HepG2 (cell line): ENCODE results near the gene TP73. TPM values are rescaled to one million over a fixed set of nuclear protein-coding genes. Genes with fewer than 3 reads are reported as not detected.
A peak's percentile ranks its signal among the peaks of the same experiment; 100 is the strongest.

Experiments used
- ETV6 ChIP-seq: sonication (generic); formaldehyde crosslinking; conservative IDR thresholded peaks from 2 replicates; pipeline ENCODE4 v1.4.0; 2020; ENCODE audit warnings: missing genetic modification reagents
- KAT2B ChIP-seq: fragments of 150-350 bp; IDR thresholded peaks from 2 replicates; pipeline ENCODE4 v1.6.1; 2014; ENCODE audit warnings: low read depth, low read length, borderline replicate concordance
- LBX2 ChIP-seq: sonication (generic); formaldehyde crosslinking; IDR thresholded peaks from 2 replicates; pipeline ENCODE4 v1.5.0; 2020; ENCODE audit warnings: missing genetic modification reagents, mild to moderate bottlenecking, borderline replicate concordance
- NFE2 ChIP-seq: sonication (generic); formaldehyde crosslinking; IDR thresholded peaks from 2 replicates; pipeline ENCODE4 v1.4.0; 2020; ENCODE audit warnings: missing genetic modification reagents
- PPARG ChIP-seq: conservative IDR thresholded peaks from 2 replicates; pipeline ENCODE4 v1.6.1; 2016; ENCODE audit warnings: missing biosample characterization, missing genetic modification reagents
- RARG ChIP-seq: sonication (generic); formaldehyde crosslinking; IDR thresholded peaks from 2 replicates; pipeline ENCODE4 v1.4.0; 2020; ENCODE audit warnings: low read depth, mild to moderate bottlenecking, missing genetic modification reagents
- RORA ChIP-seq: sonication (generic); formaldehyde crosslinking; IDR thresholded peaks from 2 replicates; pipeline ENCODE4 v1.5.0; 2020; ENCODE audit warnings: mild to moderate bottlenecking, missing genetic modification reagents, moderate library complexity
- SIN3A ChIP-seq: IDR thresholded peaks from 2 replicates; pipeline ENCODE4 v1.6.1; 2011; ENCODE audit warnings: low read depth, mild to moderate bottlenecking, control low read depth, low read length, borderline replicate concordance
- ZBTB42 ChIP-seq: sonication (generic); formaldehyde crosslinking; IDR thresholded peaks from 2 replicates; pipeline ENCODE4 v1.5.0; 2020; ENCODE audit warnings: mild to moderate bottlenecking, missing genetic modification reagents
- ZKSCAN5 ChIP-seq: sonication (generic); formaldehyde crosslinking; IDR thresholded peaks from 2 replicates; pipeline ENCODE4 v1.5.1; 2020; ENCODE audit warnings: mild to moderate bottlenecking, missing genetic modification reagents
- ZNF17 ChIP-seq: sonication (generic); formaldehyde crosslinking; IDR thresholded peaks from 2 replicates; pipeline ENCODE4 v1.5.0; 2020; ENCODE audit warnings: mild to moderate bottlenecking, missing genetic modification reagents
- ZNF337 ChIP-seq: sonication (generic); formaldehyde crosslinking; IDR thresholded peaks from 2 replicates; pipeline ENCODE4 v1.5.1; 2020; ENCODE audit warnings: missing genetic modification reagents, low read depth, mild to moderate bottlenecking, borderline replicate concordance
- ZNF563 ChIP-seq: sonication (generic); formaldehyde crosslinking; IDR thresholded peaks from 2 replicates; pipeline ENCODE4 v1.8.0; 2022; ENCODE audit warnings: mild to moderate bottlenecking, moderate library complexity, missing genetic modification reagents
- ZNF580 ChIP-seq: IDR thresholded peaks from 2 replicates; pipeline ENCODE4 v1.6.1; 2016; ENCODE audit warnings: low read depth, borderline replicate concordance
- polyA plus RNA-seq, 8 experiments: library from polyadenylated mRNA; depleted of rRNA in 3 of 8; stranded (reverse) in 7 of 8; unstranded in 1 of 8; fragments of >200 nt; fragmentation: Illumina TruSeq in 4 of 8; extraction: Trizol in 4 of 8; gene quantifications; 2 replicates each; pipeline versions ENCODE4 v1.2.1 to v1.2.3, GENCODE V29; 2011 to 2016; ENCODE audit warnings: low read depth in 4 of 8, missing spikeins in 1 of 8, mixed read lengths in 1 of 8; ENCODE audit not compliant: insufficient read depth in 1 of 8
- total RNA-seq, 5 experiments: library from RNA; depleted of rRNA; stranded (reverse); fragments of >200 nt; fragmentation: Illumina TruSeq; extraction: Trizol; gene quantifications; 2 replicates each; pipeline ENCODE4 v1.2.3, GENCODE V29; 2016; ENCODE audit warnings: low read depth in 1 of 5
- TF ChIP-seq, protein P1 (sequence below): sonication (generic); formaldehyde crosslinking; IDR thresholded peaks from 2 replicates; pipeline ENCODE4 v1.4.0; 2020; ENCODE audit warnings: missing genetic modification reagents
- TF ChIP-seq, protein P2 (sequence below): sonication (generic); formaldehyde crosslinking; IDR thresholded peaks from 2 replicates; pipeline ENCODE4 v1.4.0; 2020; ENCODE audit warnings: missing genetic modification reagents, mild to moderate bottlenecking, borderline replicate concordance
- TF ChIP-seq, protein P3 (sequence below): sonication (generic); formaldehyde crosslinking; IDR thresholded peaks from 2 replicates; pipeline ENCODE4 v1.4.0; 2020; ENCODE audit warnings: missing genetic modification reagents

The TP73 gene
- total and polyA plus RNA-seq, 2 of the 13 experiments (the other 11 are each of a cell fraction or from before 2014, with no cell fraction given) = 0.49 to 1.1 TPM

DNA sequence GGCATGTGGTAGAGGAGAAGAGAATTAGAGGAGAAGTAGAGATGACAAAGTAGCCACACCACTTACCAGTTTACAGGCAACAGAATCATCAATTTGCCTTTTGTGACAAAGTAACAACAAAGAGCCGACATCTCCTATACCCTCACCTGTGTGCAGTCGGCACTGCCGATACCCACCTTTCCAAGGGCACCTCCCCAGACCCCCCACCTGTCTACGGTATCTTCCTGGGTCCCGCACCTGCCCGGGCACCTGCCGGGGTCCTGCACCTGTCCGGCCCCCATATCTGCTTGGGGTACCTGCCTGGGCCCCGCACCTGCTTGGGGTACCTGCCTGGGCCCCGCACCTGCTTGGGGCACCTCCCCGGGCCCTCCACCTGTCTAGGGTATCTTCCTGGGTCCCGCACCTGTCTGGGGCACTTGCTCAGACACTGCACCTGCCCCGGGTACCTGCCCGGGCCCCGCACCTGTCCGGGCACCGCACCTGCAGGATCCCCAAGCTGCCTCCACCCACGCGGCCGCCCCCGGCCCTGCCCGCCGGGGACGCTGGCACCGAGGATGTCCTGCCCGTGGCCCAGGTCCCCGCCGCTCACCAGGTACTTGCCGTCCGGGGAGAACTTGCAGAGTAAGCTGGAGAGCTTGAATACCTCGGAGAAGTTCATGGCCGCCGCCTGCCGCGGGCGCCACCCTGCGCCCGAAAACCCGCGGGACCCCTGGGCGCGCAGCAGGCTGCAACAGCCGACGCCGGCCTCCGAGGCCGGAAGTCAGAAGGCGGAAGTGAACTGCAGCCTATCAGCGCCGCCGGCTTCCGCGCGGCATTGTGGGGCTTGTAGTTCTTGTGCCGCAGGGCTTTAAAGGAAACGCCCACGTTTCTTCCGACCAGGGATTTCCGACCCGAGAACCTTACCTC, 2.7 kb upstream of the TP73 start, which contains the start of gene WRAP73 (continued):
- TF ChIP-seq, protein P1, sequence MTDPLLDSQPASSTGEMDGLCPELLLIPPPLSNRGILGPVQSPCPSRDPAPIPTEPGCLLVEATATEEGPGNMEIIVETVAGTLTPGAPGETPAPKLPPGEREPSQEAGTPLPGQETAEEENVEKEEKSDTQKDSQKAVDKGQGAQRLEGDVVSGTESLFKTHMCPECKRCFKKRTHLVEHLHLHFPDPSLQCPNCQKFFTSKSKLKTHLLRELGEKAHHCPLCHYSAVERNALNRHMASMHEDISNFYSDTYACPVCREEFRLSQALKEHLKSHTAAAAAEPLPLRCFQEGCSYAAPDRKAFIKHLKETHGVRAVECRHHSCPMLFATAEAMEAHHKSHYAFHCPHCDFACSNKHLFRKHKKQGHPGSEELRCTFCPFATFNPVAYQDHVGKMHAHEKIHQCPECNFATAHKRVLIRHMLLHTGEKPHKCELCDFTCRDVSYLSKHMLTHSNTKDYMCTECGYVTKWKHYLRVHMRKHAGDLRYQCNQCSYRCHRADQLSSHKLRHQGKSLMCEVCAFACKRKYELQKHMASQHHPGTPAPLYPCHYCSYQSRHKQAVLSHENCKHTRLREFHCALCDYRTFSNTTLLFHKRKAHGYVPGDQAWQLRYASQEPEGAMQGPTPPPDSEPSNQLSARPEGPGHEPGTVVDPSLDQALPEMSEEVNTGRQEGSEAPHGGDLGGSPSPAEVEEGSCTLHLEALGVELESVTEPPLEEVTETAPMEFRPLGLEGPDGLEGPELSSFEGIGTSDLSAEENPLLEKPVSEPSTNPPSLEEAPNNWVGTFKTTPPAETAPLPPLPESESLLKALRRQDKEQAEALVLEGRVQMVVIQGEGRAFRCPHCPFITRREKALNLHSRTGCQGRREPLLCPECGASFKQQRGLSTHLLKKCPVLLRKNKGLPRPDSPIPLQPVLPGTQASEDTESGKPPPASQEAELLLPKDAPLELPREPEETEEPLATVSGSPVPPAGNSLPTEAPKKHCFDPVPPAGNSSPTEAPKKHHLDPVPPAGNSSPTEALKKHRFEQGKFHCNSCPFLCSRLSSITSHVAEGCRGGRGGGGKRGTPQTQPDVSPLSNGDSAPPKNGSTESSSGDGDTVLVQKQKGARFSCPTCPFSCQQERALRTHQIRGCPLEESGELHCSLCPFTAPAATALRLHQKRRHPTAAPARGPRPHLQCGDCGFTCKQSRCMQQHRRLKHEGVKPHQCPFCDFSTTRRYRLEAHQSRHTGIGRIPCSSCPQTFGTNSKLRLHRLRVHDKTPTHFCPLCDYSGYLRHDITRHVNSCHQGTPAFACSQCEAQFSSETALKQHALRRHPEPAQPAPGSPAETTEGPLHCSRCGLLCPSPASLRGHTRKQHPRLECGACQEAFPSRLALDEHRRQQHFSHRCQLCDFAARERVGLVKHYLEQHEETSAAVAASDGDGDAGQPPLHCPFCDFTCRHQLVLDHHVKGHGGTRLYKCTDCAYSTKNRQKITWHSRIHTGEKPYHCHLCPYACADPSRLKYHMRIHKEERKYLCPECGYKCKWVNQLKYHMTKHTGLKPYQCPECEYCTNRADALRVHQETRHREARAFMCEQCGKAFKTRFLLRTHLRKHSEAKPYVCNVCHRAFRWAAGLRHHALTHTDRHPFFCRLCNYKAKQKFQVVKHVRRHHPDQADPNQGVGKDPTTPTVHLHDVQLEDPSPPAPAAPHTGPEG (CRISPR knock-in tag) = no peak
- TF ChIP-seq SIN3A (peak; percentile 68; the same call in 1 of the 2 replicates), NFE2 (CRISPR knock-in tag) (no peak), ZNF17 (CRISPR knock-in tag) (no peak), PPARG (no peak), ZBTB42 (CRISPR knock-in tag) (0 out of 2 replicates have a peak, but pooled peaks have one; percentile 57), KAT2B (no peak), LBX2 (CRISPR knock-in tag) (no peak), RORA (CRISPR knock-in tag) (no peak), ETV6 (no peak), ZNF580 (no peak), ZNF563 (CRISPR knock-in tag) (no peak), RARG (CRISPR knock-in tag) (no peak), ZKSCAN5 (CRISPR knock-in tag) (no peak), ZNF337 (CRISPR knock-in tag) (no peak)
- TF ChIP-seq, protein P2, sequence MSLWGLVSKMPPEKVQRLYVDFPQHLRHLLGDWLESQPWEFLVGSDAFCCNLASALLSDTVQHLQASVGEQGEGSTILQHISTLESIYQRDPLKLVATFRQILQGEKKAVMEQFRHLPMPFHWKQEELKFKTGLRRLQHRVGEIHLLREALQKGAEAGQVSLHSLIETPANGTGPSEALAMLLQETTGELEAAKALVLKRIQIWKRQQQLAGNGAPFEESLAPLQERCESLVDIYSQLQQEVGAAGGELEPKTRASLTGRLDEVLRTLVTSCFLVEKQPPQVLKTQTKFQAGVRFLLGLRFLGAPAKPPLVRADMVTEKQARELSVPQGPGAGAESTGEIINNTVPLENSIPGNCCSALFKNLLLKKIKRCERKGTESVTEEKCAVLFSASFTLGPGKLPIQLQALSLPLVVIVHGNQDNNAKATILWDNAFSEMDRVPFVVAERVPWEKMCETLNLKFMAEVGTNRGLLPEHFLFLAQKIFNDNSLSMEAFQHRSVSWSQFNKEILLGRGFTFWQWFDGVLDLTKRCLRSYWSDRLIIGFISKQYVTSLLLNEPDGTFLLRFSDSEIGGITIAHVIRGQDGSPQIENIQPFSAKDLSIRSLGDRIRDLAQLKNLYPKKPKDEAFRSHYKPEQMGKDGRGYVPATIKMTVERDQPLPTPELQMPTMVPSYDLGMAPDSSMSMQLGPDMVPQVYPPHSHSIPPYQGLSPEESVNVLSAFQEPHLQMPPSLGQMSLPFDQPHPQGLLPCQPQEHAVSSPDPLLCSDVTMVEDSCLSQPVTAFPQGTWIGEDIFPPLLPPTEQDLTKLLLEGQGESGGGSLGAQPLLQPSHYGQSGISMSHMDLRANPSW = no peak
- TF ChIP-seq, protein P3, sequence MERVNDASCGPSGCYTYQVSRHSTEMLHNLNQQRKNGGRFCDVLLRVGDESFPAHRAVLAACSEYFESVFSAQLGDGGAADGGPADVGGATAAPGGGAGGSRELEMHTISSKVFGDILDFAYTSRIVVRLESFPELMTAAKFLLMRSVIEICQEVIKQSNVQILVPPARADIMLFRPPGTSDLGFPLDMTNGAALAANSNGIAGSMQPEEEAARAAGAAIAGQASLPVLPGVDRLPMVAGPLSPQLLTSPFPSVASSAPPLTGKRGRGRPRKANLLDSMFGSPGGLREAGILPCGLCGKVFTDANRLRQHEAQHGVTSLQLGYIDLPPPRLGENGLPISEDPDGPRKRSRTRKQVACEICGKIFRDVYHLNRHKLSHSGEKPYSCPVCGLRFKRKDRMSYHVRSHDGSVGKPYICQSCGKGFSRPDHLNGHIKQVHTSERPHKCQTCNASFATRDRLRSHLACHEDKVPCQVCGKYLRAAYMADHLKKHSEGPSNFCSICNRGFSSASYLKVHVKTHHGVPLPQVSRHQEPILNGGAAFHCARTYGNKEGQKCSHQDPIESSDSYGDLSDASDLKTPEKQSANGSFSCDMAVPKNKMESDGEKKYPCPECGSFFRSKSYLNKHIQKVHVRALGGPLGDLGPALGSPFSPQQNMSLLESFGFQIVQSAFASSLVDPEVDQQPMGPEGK (CRISPR knock-in tag) = no peak
